K562 (cell line): Measurements from ENCODE around the gene AIFM3. TPM values are rescaled to one million over a fixed set of nuclear protein-coding genes. Genes with fewer than 3 reads are reported as not detected.

ENCODE experiments used
- HNRNPLL ChIP-seq: fragments of 200-400 bp; formaldehyde crosslinking; IDR thresholded peaks from 2 replicates; pipeline ENCODE4 v1.6.1; 2017; ENCODE audit warnings: low read length, low read depth, mild to moderate bottlenecking; ENCODE audit not compliant: poor library complexity, severe bottlenecking
- ILK ChIP-seq: fragments of 450-650 bp; IDR thresholded peaks from 2 replicates; pipeline ENCODE4 v1.6.1; 2016; ENCODE audit warnings: missing genetic modification characterization, low read depth, mild to moderate bottlenecking, missing compliant biosample characterization, moderate library complexity, borderline replicate concordance
- MTF1 ChIP-seq: fragments of 250-450 bp; sonication (Bioruptor Pico); IDR thresholded peaks from 2 replicates; pipeline ENCODE4 v1.9.0; 2021; ENCODE audit warnings: moderate library complexity, mild to moderate bottlenecking, inconsistent platforms, borderline replicate concordance
- NR2C1 ChIP-seq, 2 experiments: fragments of 450-650 bp; IDR thresholded peaks; 2 replicates each; pipeline ENCODE4 v1.6.1; 2017; ENCODE audit warnings: mild to moderate bottlenecking in 2 of 2, antibody characterized with exemption in 1 of 2, inconsistent platforms in 1 of 2, missing compliant biosample characterization in 1 of 2, missing genetic modification characterization in 1 of 2
- RBBP5 ChIP-seq: fragments of 200-600 bp; sonication (generic); IDR thresholded peaks from 2 replicates; pipeline ENCODE4 v1.6.1; 2012; ENCODE audit warnings: borderline replicate concordance, mild to moderate bottlenecking, low read length, control low read depth, inconsistent platforms; ENCODE audit not compliant: insufficient read depth, poor library complexity, severe bottlenecking
- ZNF407 ChIP-seq: fragments of 450-650 bp; IDR thresholded peaks from 2 replicates; pipeline ENCODE4 v1.6.1; 2016; ENCODE audit warnings: low read depth
- polyA plus RNA-seq, 8 experiments: library from polyadenylated mRNA; depleted of rRNA in 4 of 8; stranded (reverse) in 5 of 8; unstranded in 3 of 8; fragments of >200 nt; fragmentation: Nextera tagmentation in 2 of 8; fragmentation: Illumina TruSeq in 1 of 8; extraction: Ambion mirVana in 2 of 8; extraction: Trizol in 1 of 8; gene quantifications; 2 replicates each; pipeline versions ENCODE4 v1.2.1 to v1.2.3, GENCODE V29; 2011 to 2014; ENCODE audit warnings: inconsistent platforms in 1 of 8, missing spikeins in 1 of 8
- total RNA-seq, 7 experiments: library from RNA; depleted of rRNA in 6 of 7; stranded (reverse); fragments of >200 nt in 6 of 7; fragmentation: Illumina TruSeq in 2 of 7; extraction: Trizol in 2 of 7; gene quantifications; 2 replicates each; pipeline versions ENCODE4 v1.2.1 to v1.2.3, GENCODE V29; 2011 to 2021; ENCODE audit warnings: low replicate concordance in 1 of 7
- TF ChIP-seq, protein P1 (sequence below): sonication (generic); formaldehyde crosslinking; IDR thresholded peaks from 2 replicates; pipeline ENCODE4 v1.8.0; 2022; ENCODE audit warnings: mild to moderate bottlenecking, missing genetic modification reagents

Gene AIFM3
- total and polyA plus RNA-seq, 9 of the 15 experiments (the other 6 are each of a cell fraction or from before 2014, with no cell fraction given): 0.03 to 0.20 (median 0.07) TPM; not detected in 1

- TF ChIP-seq ZNF407: no peak
- no peak for TF ChIP-seq NR2C1 (IDR thresholded peaks at IDR 0.05)
- no peak for TF ChIP-seq NR2C1 (tag; IDR thresholded peaks at IDR 0.05)
- TF ChIP-seq RBBP5: peak; percentile 13
- TF ChIP-seq ILK (tag): no peak
- TF ChIP-seq, protein P1, sequence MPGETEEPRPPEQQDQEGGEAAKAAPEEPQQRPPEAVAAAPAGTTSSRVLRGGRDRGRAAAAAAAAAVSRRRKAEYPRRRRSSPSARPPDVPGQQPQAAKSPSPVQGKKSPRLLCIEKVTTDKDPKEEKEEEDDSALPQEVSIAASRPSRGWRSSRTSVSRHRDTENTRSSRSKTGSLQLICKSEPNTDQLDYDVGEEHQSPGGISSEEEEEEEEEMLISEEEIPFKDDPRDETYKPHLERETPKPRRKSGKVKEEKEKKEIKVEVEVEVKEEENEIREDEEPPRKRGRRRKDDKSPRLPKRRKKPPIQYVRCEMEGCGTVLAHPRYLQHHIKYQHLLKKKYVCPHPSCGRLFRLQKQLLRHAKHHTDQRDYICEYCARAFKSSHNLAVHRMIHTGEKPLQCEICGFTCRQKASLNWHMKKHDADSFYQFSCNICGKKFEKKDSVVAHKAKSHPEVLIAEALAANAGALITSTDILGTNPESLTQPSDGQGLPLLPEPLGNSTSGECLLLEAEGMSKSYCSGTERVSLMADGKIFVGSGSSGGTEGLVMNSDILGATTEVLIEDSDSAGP: 0 out of 2 replicates have a peak, but pooled peaks have one; percentile 29
- TF ChIP-seq MTF1: no peak
- TF ChIP-seq HNRNPLL: peak; percentile 3
- TF ChIP-seq, all 486 proteins: peak for 5
Measured at GRCh38 chr22:20948450-20948849, 18.6 kb upstream of the AIFM3 start (continued).
